Measurements from ENCODE around the gene PRKCD.

The PRKCD gene

GRCh38 chr3:53160660-53161449 is at the start of gene PRKCD:
PRKCD (plus strand) TSS chr3:53161209; CDS start chr3:53178423, 17,214 bp downstream.
- peak within 1 kb of the TSS; percentile 62 for H3K27ac ChIP-seq
- no peak for DNase-seq (ENCODE audit: low read depth, low spot score)

GRCh38 chr3:53111822-53112221 is 49.2 kb upstream of the PRKCD start:
- H3K27ac ChIP-seq: no peak overlapping the region
- no peak for DNase-seq (ENCODE audit: low read depth, low spot score)

- no peak for DNase-seq (ENCODE audit: low read depth, low spot score)
These were observed 47.6 kb upstream of the PRKCD start for GRCh38 chr3:53113293-53114010.

GRCh38 chr3:53114011-53114400 is 47.0 kb upstream of the PRKCD start:
- DNase-seq (ENCODE audit: low read depth, low spot score): no peak
- peak overlapping the region; percentile 59 for H3K27ac ChIP-seq

More at GRCh38 chr3:53113293-53114010, 47.6 kb upstream of the PRKCD start:
- peak overlapping the region; percentile 59 for H3K27ac ChIP-seq

GRCh38 chr3:53114412-53115074 is 46.5 kb upstream of the PRKCD start:
- DNase-seq (ENCODE audit: low read depth, low spot score): peak; percentile 44
- peak overlapping the region; percentile 59 for H3K27ac ChIP-seq

- H3K27ac ChIP-seq: no peak overlapping the region
- DNase-seq (ENCODE audit: low read depth, low spot score): no peak
These were observed 44.1 kb upstream of the PRKCD start for GRCh38 chr3:53116956-53117355.

GRCh38 chr3:53120336-53120735 is 40.7 kb upstream of the PRKCD start:
- no peak overlapping the region for H3K27ac ChIP-seq
- DNase-seq (ENCODE audit: low read depth, low spot score): no peak

GRCh38 chr3:53122255-53122932 is 38.6 kb upstream of the PRKCD start:
- no peak overlapping the region for H3K27ac ChIP-seq
- DNase-seq (ENCODE audit: low read depth, low spot score): no peak

- no peak overlapping the region for H3K27ac ChIP-seq
- DNase-seq (ENCODE audit: low read depth, low spot score): no peak
These were observed 38.1 kb upstream of the PRKCD start for GRCh38 chr3:53122933-53123305.

GRCh38 chr3:53123510-53123909 is 37.5 kb upstream of the PRKCD start:
- H3K27ac ChIP-seq: no peak overlapping the region
- DNase-seq (ENCODE audit: low read depth, low spot score): no peak

GRCh38 chr3:53123953-53124352 is 37.1 kb upstream of the PRKCD start:
- H3K27ac ChIP-seq: no peak overlapping the region
- no peak for DNase-seq (ENCODE audit: low read depth, low spot score)

- no peak for DNase-seq (ENCODE audit: low read depth, low spot score)
- H3K27ac ChIP-seq: no peak overlapping the region
These were observed 34.4 kb upstream of the PRKCD start for GRCh38 chr3:53126601-53127000.

GRCh38 chr3:53129344-53129743 is 31.7 kb upstream of the PRKCD start:
- no peak for DNase-seq (ENCODE audit: low read depth, low spot score)
- H3K27ac ChIP-seq: peak overlapping the region; percentile 74

- H3K27ac ChIP-seq: peak within 1 kb of the TSS; percentile 74
- peak; percentile 74 for DNase-seq (ENCODE audit: low read depth, low spot score)
These were observed 30.6 kb upstream of the PRKCD start, which contains the start of gene RFT1 for GRCh38 chr3:53130179-53131061. RFT1 (minus strand) TSS chr3:53130435; CDS start chr3:53130400, 35 bp downstream.

- H3K27ac ChIP-seq: peak overlapping the region; percentile 74
- DNase-seq (ENCODE audit: low read depth, low spot score): no peak
These were observed 29.9 kb upstream of the PRKCD start for GRCh38 chr3:53131096-53131495.

- DNase-seq (ENCODE audit: low read depth, low spot score): no peak
- no peak overlapping the region for H3K27ac ChIP-seq
These were observed 28.7 kb upstream of the PRKCD start for GRCh38 chr3:53132347-53132746.

- H3K27ac ChIP-seq: no peak overlapping the region
- no peak for DNase-seq (ENCODE audit: low read depth, low spot score)
These were observed 26.3 kb upstream of the PRKCD start for GRCh38 chr3:53134631-53135232.

- no peak for DNase-seq (ENCODE audit: low read depth, low spot score)
- H3K27ac ChIP-seq: no peak overlapping the region
These were observed 23.8 kb upstream of the PRKCD start for GRCh38 chr3:53137221-53137620.

GRCh38 chr3:53137835-53138446 is 23.1 kb upstream of the PRKCD start:
- no peak overlapping the region for H3K27ac ChIP-seq
- DNase-seq (ENCODE audit: low read depth, low spot score): no peak
